HCT116 (cell line): ENCODE measurements around the gene XPNPEP1. TPM values are rescaled to one million over a fixed set of nuclear protein-coding genes. Genes with fewer than 3 reads are reported as not detected.

Source experiments
- ATAC-seq: fragments of 200-7000 bp; cut with Tn5 transposase; 2 replicates; pipeline ENCODE4 v1.9.1; 2020; ENCODE audit warnings: mild to moderate bottlenecking, moderate library complexity
- BruUV-seq: library from RNA; stranded (reverse); fragments of 400-500 nt; replicated peaks from 2 replicates; lab custom pipeline; 2021; lab: Mats Ljungman, UMichigan
- CTCF ChIA-PET: fragments of 300-600 bp; sonication (Branson Sonifier 250); formaldehyde crosslinking; loops from one replicate; lab custom pipeline; 2021; ENCODE audit warnings: antibody characterized with exemption; lab: Charles Lee
- POLR2A ChIA-PET: fragments of 300-600, 350-600 bp; sonication (Branson Sonifier 250); formaldehyde crosslinking; loops from one replicate; lab custom pipeline; 2021; ENCODE audit warnings: antibody characterized with exemption; lab: Charles Lee
- RAD21 ChIA-PET, 2 experiments: fragments of 300-600 bp; sonication (Branson Sonifier 250); formaldehyde crosslinking; loops; one replicate each; lab custom pipeline; 2023; ENCODE audit warnings: low total read pairs in 2 of 2; ENCODE audit not compliant: uncharacterized antibody in 2 of 2, unreplicated experiment in 2 of 2, low non-redundant PET in 1 of 2; lab: Charles Lee
- DNase-seq: peaks from one replicate; pipeline ENCODE4 v3.0.0-alpha.2; 2010; ENCODE audit warnings: low read depth, low spot score
- H2AFZ ChIP-seq: fragments of 200-600 bp; shearing (Covaris generic), sonication (generic); 2 replicates; pipeline ENCODE4 v1.6.1; 2017; ENCODE audit warnings: low read depth, mixed run types, mixed read lengths, antibody characterized with exemption, low read length; ENCODE audit not compliant: poor library complexity, severe bottlenecking
- H3K27ac ChIP-seq: 2 replicates; pipeline ENCODE4 v1.5.1; 2012; ENCODE audit warnings: low read depth, low read length
- H3K27me3 ChIP-seq: fragments of 200-600 bp; sonication (generic); 2 replicates; pipeline ENCODE4 v1.6.1; 2016; ENCODE audit warnings: mixed run types, low read length, mixed read lengths; ENCODE audit not compliant: insufficient read depth
- H3K36me3 ChIP-seq, 2 experiments: fragments of 200-500 bp in 1 of 2; fragments of 200-600 bp in 1 of 2; sonication (Bioruptor generic) in 1 of 2; sonication (generic) in 1 of 2; 2 replicates each; pipeline versions ENCODE4 v1.5.1 to v1.6.1; 2014 to 2016; ENCODE audit warnings: low read length in 2 of 2, inconsistent platforms in 1 of 2, mixed read lengths in 1 of 2, mixed run types in 1 of 2; ENCODE audit not compliant: insufficient read depth in 2 of 2, control insufficient read depth in 1 of 2
- H3K4me1 ChIP-seq, 2 experiments: fragments of 200-600 bp in 1 of 2; sonication (generic) in 1 of 2; 2 replicates each; pipeline versions ENCODE4 v1.5.1 to v1.6.1; 2012 to 2017; ENCODE audit warnings: low read length in 2 of 2, inconsistent platforms in 1 of 2, mild to moderate bottlenecking in 1 of 2, mixed read lengths in 1 of 2, mixed run types in 1 of 2, moderate library complexity in 1 of 2; ENCODE audit not compliant: insufficient read depth in 2 of 2, control insufficient read depth in 1 of 2
- H3K4me2 ChIP-seq: fragments of 200-600 bp; sonication (generic); 2 replicates; pipeline ENCODE4 v1.6.1; 2017; ENCODE audit warnings: mixed run types, low read length, mixed read lengths
- H3K4me3 ChIP-seq, 2 experiments: fragments of 200-600 bp in 1 of 2; sonication (generic) in 1 of 2; replicated peaks in 1 of 2; 2 replicates each; pipeline ENCODE4 v1.5.1; 2011 to 2016; ENCODE audit warnings: low read length in 2 of 2, control low read depth in 1 of 2, low read depth in 1 of 2, mild to moderate bottlenecking in 1 of 2, mixed read lengths in 1 of 2, mixed run types in 1 of 2
- H3K79me2 ChIP-seq: fragments of 200-600 bp; sonication (generic); 2 replicates; pipeline ENCODE4 v1.6.1; 2017; ENCODE audit warnings: mild to moderate bottlenecking, mixed run types, low read length, moderate library complexity, mixed read lengths; ENCODE audit not compliant: insufficient read depth
- H3K9ac ChIP-seq: fragments of 200-600 bp; sonication (generic); 2 replicates; pipeline ENCODE4 v1.6.1; 2016; ENCODE audit warnings: low read length, mixed read lengths
- H3K9me2 ChIP-seq: fragments of 200-600 bp; sonication (generic), shearing (Covaris generic); 2 replicates; pipeline ENCODE4 v1.6.1; 2017; ENCODE audit warnings: mixed run types, mild to moderate bottlenecking, moderate library complexity; ENCODE audit not compliant: insufficient read depth
- H3K9me3 ChIP-seq, 2 experiments: fragments of 200-500 bp in 1 of 2; fragments of 200-600 bp in 1 of 2; sonication (Bioruptor generic) in 1 of 2; sonication (generic) in 1 of 2; 2 replicates each; pipeline ENCODE4 v1.6.1; 2014 to 2017; ENCODE audit warnings: low read length in 2 of 2, mixed read lengths in 2 of 2, inconsistent platforms in 1 of 2, low read depth in 1 of 2, mild to moderate bottlenecking in 1 of 2, mixed run types in 1 of 2, moderate library complexity in 1 of 2; ENCODE audit not compliant: control insufficient read depth in 1 of 2, insufficient read depth in 1 of 2
- H4K20me1 ChIP-seq: fragments of 200-600 bp; sonication (generic), shearing (Covaris generic); 2 replicates; pipeline ENCODE4 v1.6.1; 2017; ENCODE audit warnings: mixed run types, mild to moderate bottlenecking, moderate library complexity; ENCODE audit not compliant: insufficient read depth
- CBX3 ChIP-seq: IDR thresholded peaks from 2 replicates; pipeline ENCODE4 v1.6.1; 2012; ENCODE audit warnings: low read depth
- CEBPB ChIP-seq: IDR thresholded peaks from 2 replicates; pipeline ENCODE4 v1.6.1; 2012; ENCODE audit warnings: low read depth
- EGR1 ChIP-seq: IDR thresholded peaks from 2 replicates; pipeline ENCODE4 v1.6.1; 2012; ENCODE audit warnings: low read depth
- ELF1 ChIP-seq: IDR thresholded peaks from 2 replicates; pipeline ENCODE4 v1.6.1; 2012; ENCODE audit warnings: low read depth, borderline replicate concordance
- EZH2 ChIP-seq: fragments of 200-600 bp; sonication (generic); IDR thresholded peaks from 2 replicates; pipeline ENCODE4 v1.6.1; 2017; ENCODE audit warnings: antibody characterized with exemption, mixed run types
- JUND ChIP-seq: IDR thresholded peaks from 2 replicates; pipeline ENCODE4 v1.6.1; 2012
- POLR2A ChIP-seq: IDR thresholded peaks from 2 replicates; pipeline ENCODE4 v1.7.0; 2011; ENCODE audit warnings: borderline replicate concordance; ENCODE audit not compliant: insufficient read depth, insufficient read length; ENCODE audit errors: extremely low read depth
- POLR2AphosphoS5 ChIP-seq: IDR thresholded peaks from 2 replicates; pipeline ENCODE4 v1.6.1; 2011; ENCODE audit warnings: mild to moderate bottlenecking, low read depth, low read length, moderate library complexity
- RAD21 ChIP-seq: IDR thresholded peaks from 2 replicates; pipeline ENCODE4 v1.6.1; 2012; ENCODE audit warnings: low read depth, mild to moderate bottlenecking
- REST ChIP-seq: IDR thresholded peaks from 2 replicates; pipeline ENCODE4 v1.6.1; 2012; ENCODE audit warnings: low read depth
- SIN3A ChIP-seq: IDR thresholded peaks from 2 replicates; pipeline ENCODE4 v1.6.1; 2012; ENCODE audit warnings: low read depth
- SP1 ChIP-seq: IDR thresholded peaks from 2 replicates; pipeline ENCODE4 v1.6.1; 2012; ENCODE audit warnings: low read depth
- SRF ChIP-seq: IDR thresholded peaks from 2 replicates; pipeline ENCODE4 v1.6.1; 2012; ENCODE audit warnings: low read depth
- YY1 ChIP-seq: IDR thresholded peaks from 2 replicates; pipeline ENCODE4 v1.6.1; 2011; ENCODE audit warnings: low read length, low read depth, moderate library complexity, mild to moderate bottlenecking; ENCODE audit not compliant: insufficient replicate concordance; ENCODE audit errors: extremely low read depth
- ZNF274 ChIP-seq: fragments of 200-500 bp; sonication (Bioruptor generic); IDR thresholded peaks from 2 replicates; pipeline ENCODE4 v1.6.1; 2014; ENCODE audit warnings: mild to moderate bottlenecking, low read depth, low read length, inconsistent platforms
- intact Hi-C: fragments of 100-400 bp; cut with micrococcal nuclease; formaldehyde crosslinking; loops from 2 replicates; pipeline ENCODE4 v1.10.0; 2022
- total RNA-seq: library from RNA; stranded (reverse); gene quantifications from one replicate; pipeline ENCODE4 v1.2.1, GENCODE V29; 2021; ENCODE audit not compliant: unreplicated experiment
- TF ChIP-seq, protein P1 (sequence below), 3 experiments: fragments of 200-600 bp in 1 of 3; sonication (generic) in 1 of 3; IDR thresholded peaks in 2 of 3; conservative IDR thresholded peaks in 1 of 3; 2 replicates each; pipeline ENCODE4 v1.5.1; 2012 to 2017; ENCODE audit warnings: low read depth in 2 of 3, low read length in 2 of 3, antibody characterized with exemption in 1 of 3, borderline replicate concordance in 1 of 3, control low read depth in 1 of 3, mild to moderate bottlenecking in 1 of 3, mixed read lengths in 1 of 3, mixed run types in 1 of 3, moderate library complexity in 1 of 3; ENCODE audit not compliant: insufficient read depth in 1 of 3
- TF ChIP-seq, protein P2 (sequence below): IDR thresholded peaks from 2 replicates; pipeline ENCODE4 v1.6.1; 2011; ENCODE audit warnings: mild to moderate bottlenecking, low read length, moderate library complexity; ENCODE audit not compliant: insufficient replicate concordance; ENCODE audit errors: extremely low read depth
- TF ChIP-seq, protein P3 (sequence below): IDR thresholded peaks from 2 replicates; pipeline ENCODE4 v1.6.1; 2012

The XPNPEP1 gene
- total RNA-seq, 1 experiment from 2014 or later, result 87.3 TPM

- H3K9me3 ChIP-seq, result no peaks in the 10 kb centered on the region
- intact Hi-C loops, result no loop called here
- H3K9me2 ChIP-seq, result no peaks in the 10 kb centered on the region
- H3K9ac ChIP-seq, result no peak overlapping the region
- no peak for ATAC-seq
- H3K4me2 ChIP-seq, result no peak overlapping the region
- POLR2A ChIA-PET, result no interaction called here
- H3K4me1 ChIP-seq, result no peaks in the 10 kb centered on the region; a peak in 1 of 4 replicates
- H3K79me2 ChIP-seq, result no peaks in the 10 kb centered on the region
- H2AFZ ChIP-seq, result no peak overlapping the region
- no peak overlapping the region for H3K4me3 ChIP-seq
- no peaks in the 10 kb centered on the region for H3K27me3 ChIP-seq
- H3K36me3 ChIP-seq, result no peaks in the 10 kb centered on the region
- no peaks in the 10 kb centered on the region for H4K20me1 ChIP-seq
- TF ChIP-seq YY1, result no peak
- TF ChIP-seq ZNF274, result no peak
- no peak for TF ChIP-seq ELF1
- TF ChIP-seq, protein P1, sequence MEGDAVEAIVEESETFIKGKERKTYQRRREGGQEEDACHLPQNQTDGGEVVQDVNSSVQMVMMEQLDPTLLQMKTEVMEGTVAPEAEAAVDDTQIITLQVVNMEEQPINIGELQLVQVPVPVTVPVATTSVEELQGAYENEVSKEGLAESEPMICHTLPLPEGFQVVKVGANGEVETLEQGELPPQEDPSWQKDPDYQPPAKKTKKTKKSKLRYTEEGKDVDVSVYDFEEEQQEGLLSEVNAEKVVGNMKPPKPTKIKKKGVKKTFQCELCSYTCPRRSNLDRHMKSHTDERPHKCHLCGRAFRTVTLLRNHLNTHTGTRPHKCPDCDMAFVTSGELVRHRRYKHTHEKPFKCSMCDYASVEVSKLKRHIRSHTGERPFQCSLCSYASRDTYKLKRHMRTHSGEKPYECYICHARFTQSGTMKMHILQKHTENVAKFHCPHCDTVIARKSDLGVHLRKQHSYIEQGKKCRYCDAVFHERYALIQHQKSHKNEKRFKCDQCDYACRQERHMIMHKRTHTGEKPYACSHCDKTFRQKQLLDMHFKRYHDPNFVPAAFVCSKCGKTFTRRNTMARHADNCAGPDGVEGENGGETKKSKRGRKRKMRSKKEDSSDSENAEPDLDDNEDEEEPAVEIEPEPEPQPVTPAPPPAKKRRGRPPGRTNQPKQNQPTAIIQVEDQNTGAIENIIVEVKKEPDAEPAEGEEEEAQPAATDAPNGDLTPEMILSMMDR (IDR thresholded peaks at IDR 0.05 in 2 of 3, conservative IDR thresholded peaks at IDR 0.05 in 1 of 3; ENCODE audit: borderline replicate concordance in 1 of 3, insufficient read depth in 1 of 3, low read depth in 2 of 3, low read length in 2 of 3), result no peak
- no peak for TF ChIP-seq RAD21
- no peak for TF ChIP-seq POLR2AphosphoS5
- no peak for TF ChIP-seq REST
- no peak for TF ChIP-seq EZH2
- no peak for TF ChIP-seq SRF
- no peak for TF ChIP-seq CEBPB
- TF ChIP-seq JUND, result no peak
- TF ChIP-seq SIN3A, result no peak
- no peak for TF ChIP-seq EGR1
- no peak for TF ChIP-seq SP1
- TF ChIP-seq CBX3, result no peak
- TF ChIP-seq, protein P2, sequence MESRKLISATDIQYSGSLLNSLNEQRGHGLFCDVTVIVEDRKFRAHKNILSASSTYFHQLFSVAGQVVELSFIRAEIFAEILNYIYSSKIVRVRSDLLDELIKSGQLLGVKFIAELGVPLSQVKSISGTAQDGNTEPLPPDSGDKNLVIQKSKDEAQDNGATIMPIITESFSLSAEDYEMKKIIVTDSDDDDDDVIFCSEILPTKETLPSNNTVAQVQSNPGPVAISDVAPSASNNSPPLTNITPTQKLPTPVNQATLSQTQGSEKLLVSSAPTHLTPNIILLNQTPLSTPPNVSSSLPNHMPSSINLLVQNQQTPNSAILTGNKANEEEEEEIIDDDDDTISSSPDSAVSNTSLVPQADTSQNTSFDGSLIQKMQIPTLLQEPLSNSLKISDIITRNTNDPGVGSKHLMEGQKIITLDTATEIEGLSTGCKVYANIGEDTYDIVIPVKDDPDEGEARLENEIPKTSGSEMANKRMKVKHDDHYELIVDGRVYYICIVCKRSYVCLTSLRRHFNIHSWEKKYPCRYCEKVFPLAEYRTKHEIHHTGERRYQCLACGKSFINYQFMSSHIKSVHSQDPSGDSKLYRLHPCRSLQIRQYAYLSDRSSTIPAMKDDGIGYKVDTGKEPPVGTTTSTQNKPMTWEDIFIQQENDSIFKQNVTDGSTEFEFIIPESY, result no peak
- TF ChIP-seq, protein P3, sequence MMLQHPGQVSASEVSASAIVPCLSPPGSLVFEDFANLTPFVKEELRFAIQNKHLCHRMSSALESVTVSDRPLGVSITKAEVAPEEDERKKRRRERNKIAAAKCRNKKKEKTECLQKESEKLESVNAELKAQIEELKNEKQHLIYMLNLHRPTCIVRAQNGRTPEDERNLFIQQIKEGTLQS, result no peak
- no peak for TF ChIP-seq POLR2A
- TF ChIP-seq, all 23 proteins: peak for 0
- ChIA-PET RAD21 (no interaction called here), CTCF (no interaction called here)
- no TSS peak for BruUV-seq
- no peak overlapping the region for H3K27ac ChIP-seq
- no peak for DNase-seq
These were observed 67.6 kb downstream of the XPNPEP1 start for GRCh38 chr10:109855746-109856145.
